A673 (cell line): ENCODE measurements around the gene MGAT3. TPM values are rescaled to one million over a fixed set of nuclear protein-coding genes. Genes with fewer than 3 reads are reported as not detected.

Source experiments
- BruUV-seq: library from RNA; stranded (reverse); fragments of 400-500 nt; replicated peaks from 2 replicates; lab custom pipeline; 2021; lab: Mats Ljungman, UMichigan
- CTCF ChIA-PET: fragments of 300-600 bp; sonication (Branson Sonifier 250); formaldehyde crosslinking; loops from one replicate; lab custom pipeline; 2022; ENCODE audit warnings: antibody characterized with exemption; lab: Charles Lee
- POLR2A ChIA-PET: fragments of 300-600 bp; sonication (Branson Sonifier 250); formaldehyde crosslinking; loops from one replicate; lab custom pipeline; 2022; ENCODE audit warnings: antibody characterized with exemption; ENCODE audit not compliant: low non-redundant PET; lab: Charles Lee
- DNase-seq: peaks from one replicate; pipeline ENCODE4 v3.0.0-alpha.2; 2015; ENCODE audit warnings: low spot score
- H3K27ac ChIP-seq: fragments of 200-600 bp; sonication (generic); 2 replicates; pipeline ENCODE4 v1.5.1; 2016; ENCODE audit warnings: mixed run types, low read depth, mild to moderate bottlenecking, mixed read lengths, antibody characterized with exemption, low read length; ENCODE audit not compliant: poor library complexity, severe bottlenecking
- H3K27me3 ChIP-seq: fragments of 200-600 bp; sonication (generic); replicated peaks from 2 replicates; pipeline ENCODE4 v1.6.1; 2017; ENCODE audit warnings: mixed run types, low read depth, mild to moderate bottlenecking, mixed read lengths, antibody characterized with exemption, low read length; ENCODE audit not compliant: insufficient read depth, poor library complexity
- H3K36me3 ChIP-seq: fragments of 200-600 bp; sonication (generic); 2 replicates; pipeline ENCODE4 v1.6.1; 2016; ENCODE audit warnings: mixed run types, mild to moderate bottlenecking, mixed read lengths, antibody characterized with exemption, low read length; ENCODE audit not compliant: insufficient read depth, poor library complexity, severe bottlenecking
- H3K4me1 ChIP-seq: fragments of 200-600 bp; sonication (generic); 2 replicates; pipeline ENCODE4 v1.6.1; 2017; ENCODE audit warnings: mixed run types, mild to moderate bottlenecking, mixed read lengths, antibody characterized with exemption, low read length; ENCODE audit not compliant: insufficient read depth, poor library complexity, severe bottlenecking
- H3K4me3 ChIP-seq: fragments of 200-600 bp; sonication (generic); 2 replicates; pipeline ENCODE4 v1.5.1; 2016; ENCODE audit warnings: low read depth, mixed run types, mild to moderate bottlenecking, mixed read lengths, low read length; ENCODE audit not compliant: poor library complexity, severe bottlenecking
- H3K9me3 ChIP-seq: fragments of 200-600 bp; sonication (generic); 2 replicates; pipeline ENCODE4 v1.6.1; 2016; ENCODE audit warnings: mixed run types, low read depth, mild to moderate bottlenecking, mixed read lengths, antibody characterized with exemption, low read length; ENCODE audit not compliant: poor library complexity, severe bottlenecking
- CTCF ChIP-seq: fragments of 300-800, 200-600 bp; sonication (generic); conservative IDR thresholded peaks from 2 replicates; pipeline ENCODE4 v1.5.1; 2017; ENCODE audit warnings: low read depth, mild to moderate bottlenecking, antibody characterized with exemption, low read length, moderate library complexity, mixed read lengths
- EZH2 ChIP-seq: fragments of 200-600 bp; sonication (generic); IDR thresholded peaks from 2 replicates; pipeline ENCODE4 v1.6.1; 2017; ENCODE audit warnings: borderline replicate concordance, low read depth, mild to moderate bottlenecking, mixed read lengths, antibody characterized with exemption, low read length; ENCODE audit not compliant: poor library complexity, severe bottlenecking
- intact Hi-C: fragments of 100-400 bp; cut with micrococcal nuclease; formaldehyde crosslinking; loops from one replicate; pipeline ENCODE4 v1.10.0; 2022; ENCODE audit not compliant: unreplicated experiment
- total RNA-seq: library from RNA; stranded (reverse); gene quantifications from 2 replicates; pipeline ENCODE4 v1.2.3, GENCODE V29; 2021

MGAT3 gene
- total RNA-seq, 1 experiment from 2014 or later: 2.7 TPM

- CTCF ChIA-PET: no interaction called here
- POLR2A ChIA-PET: no interaction called here
These were observed 22.6 kb upstream of the MGAT3 start for GRCh38 chr22:39434243-39434653.

GRCh38 chr22:39434721-39435120 is 22.1 kb upstream of the MGAT3 start:
- Histone ChIP-seq H3K27ac (no peak overlapping the region), H3K27me3 (no peaks in the 10 kb centered on the region), H3K4me1 (peaks cover 5% of the 10 kb centered on the region), H3K4me3 (no peak overlapping the region), H3K36me3 (peaks cover 20% of the 10 kb centered on the region), H3K9me3 (no peaks in the 10 kb centered on the region)
- BruUV-seq: no TSS peak
- ChIA-PET POLR2A (no interaction called here), CTCF (no interaction called here)
- no peak for DNase-seq
- TF ChIP-seq EZH2 (no peak), CTCF (no peak)
- intact Hi-C loops: no loop called here

More at GRCh38 chr22:39434243-39434653, 22.6 kb upstream of the MGAT3 start:
- TF ChIP-seq CTCF (no peak), EZH2 (no peak)
- intact Hi-C loops: no loop called here
- DNase-seq: no peak
- Histone ChIP-seq H3K4me1 (peaks cover 9% of the 10 kb centered on the region), H3K27ac (no peak overlapping the region), H3K9me3 (no peaks in the 10 kb centered on the region), H3K36me3 (peaks cover 23% of the 10 kb centered on the region), H3K4me3 (no peak overlapping the region), H3K27me3 (no peaks in the 10 kb centered on the region)
- no TSS peak for BruUV-seq

GRCh38 chr22:39435616-39436015 is 21.2 kb upstream of the MGAT3 start:
- intact Hi-C loops: no loop called here
- Histone ChIP-seq H3K9me3 (no peaks in the 10 kb centered on the region), H3K27me3 (no peaks in the 10 kb centered on the region), H3K4me3 (no peak overlapping the region), H3K4me1 (peaks cover 5% of the 10 kb centered on the region), H3K36me3 (peaks cover 11% of the 10 kb centered on the region), H3K27ac (no peak overlapping the region)
- ChIA-PET POLR2A (interaction anchor here (0.7 kb wide), 1 partner anchor 38 kb away, joined by 5 read pairs; no protein-coding TSS in a partner anchor), CTCF (no interaction called here)
- no peak for DNase-seq
- no peak for TF ChIP-seq CTCF
- no peak for TF ChIP-seq EZH2
- BruUV-seq: no TSS peak
